ENCODE results near the gene STMN3.
"Not testable (repeated sequence)": the region's sequence is repeated elsewhere in the genome, so short reads cannot be mapped to it uniquely, and the experiment has no call there.

DNA sequence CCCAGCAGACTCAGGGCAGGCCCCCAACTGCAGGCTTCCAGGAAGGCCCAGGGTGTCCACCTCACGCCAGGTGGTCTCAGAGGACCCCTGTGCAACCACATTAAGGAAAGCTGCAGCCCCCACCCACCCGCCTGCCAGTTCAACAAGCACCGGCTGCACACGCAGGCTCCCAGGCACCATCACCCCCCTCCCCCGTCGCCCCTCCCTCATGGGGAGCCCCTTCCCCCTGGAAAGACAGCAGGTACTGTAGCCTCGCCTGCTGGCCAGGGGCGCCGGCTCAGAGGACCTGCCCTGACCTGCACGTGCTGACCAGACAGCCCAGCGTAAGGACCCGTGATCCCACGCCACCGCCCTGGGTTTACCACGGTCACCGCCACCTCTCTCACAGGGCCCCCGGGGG, 12.5 kb downstream of the STMN3 start:
- not testable (repeated sequence) for TF ChIP-seq SIN3A (IDR thresholded peaks at IDR 0.05; ENCODE audit: borderline replicate concordance, insufficient read depth, low read depth, low read length)
- TF ChIP-seq, protein P1, sequence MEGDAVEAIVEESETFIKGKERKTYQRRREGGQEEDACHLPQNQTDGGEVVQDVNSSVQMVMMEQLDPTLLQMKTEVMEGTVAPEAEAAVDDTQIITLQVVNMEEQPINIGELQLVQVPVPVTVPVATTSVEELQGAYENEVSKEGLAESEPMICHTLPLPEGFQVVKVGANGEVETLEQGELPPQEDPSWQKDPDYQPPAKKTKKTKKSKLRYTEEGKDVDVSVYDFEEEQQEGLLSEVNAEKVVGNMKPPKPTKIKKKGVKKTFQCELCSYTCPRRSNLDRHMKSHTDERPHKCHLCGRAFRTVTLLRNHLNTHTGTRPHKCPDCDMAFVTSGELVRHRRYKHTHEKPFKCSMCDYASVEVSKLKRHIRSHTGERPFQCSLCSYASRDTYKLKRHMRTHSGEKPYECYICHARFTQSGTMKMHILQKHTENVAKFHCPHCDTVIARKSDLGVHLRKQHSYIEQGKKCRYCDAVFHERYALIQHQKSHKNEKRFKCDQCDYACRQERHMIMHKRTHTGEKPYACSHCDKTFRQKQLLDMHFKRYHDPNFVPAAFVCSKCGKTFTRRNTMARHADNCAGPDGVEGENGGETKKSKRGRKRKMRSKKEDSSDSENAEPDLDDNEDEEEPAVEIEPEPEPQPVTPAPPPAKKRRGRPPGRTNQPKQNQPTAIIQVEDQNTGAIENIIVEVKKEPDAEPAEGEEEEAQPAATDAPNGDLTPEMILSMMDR (IDR thresholded peaks at IDR 0.05) = not testable (repeated sequence)
- TF ChIP-seq, protein P2, sequence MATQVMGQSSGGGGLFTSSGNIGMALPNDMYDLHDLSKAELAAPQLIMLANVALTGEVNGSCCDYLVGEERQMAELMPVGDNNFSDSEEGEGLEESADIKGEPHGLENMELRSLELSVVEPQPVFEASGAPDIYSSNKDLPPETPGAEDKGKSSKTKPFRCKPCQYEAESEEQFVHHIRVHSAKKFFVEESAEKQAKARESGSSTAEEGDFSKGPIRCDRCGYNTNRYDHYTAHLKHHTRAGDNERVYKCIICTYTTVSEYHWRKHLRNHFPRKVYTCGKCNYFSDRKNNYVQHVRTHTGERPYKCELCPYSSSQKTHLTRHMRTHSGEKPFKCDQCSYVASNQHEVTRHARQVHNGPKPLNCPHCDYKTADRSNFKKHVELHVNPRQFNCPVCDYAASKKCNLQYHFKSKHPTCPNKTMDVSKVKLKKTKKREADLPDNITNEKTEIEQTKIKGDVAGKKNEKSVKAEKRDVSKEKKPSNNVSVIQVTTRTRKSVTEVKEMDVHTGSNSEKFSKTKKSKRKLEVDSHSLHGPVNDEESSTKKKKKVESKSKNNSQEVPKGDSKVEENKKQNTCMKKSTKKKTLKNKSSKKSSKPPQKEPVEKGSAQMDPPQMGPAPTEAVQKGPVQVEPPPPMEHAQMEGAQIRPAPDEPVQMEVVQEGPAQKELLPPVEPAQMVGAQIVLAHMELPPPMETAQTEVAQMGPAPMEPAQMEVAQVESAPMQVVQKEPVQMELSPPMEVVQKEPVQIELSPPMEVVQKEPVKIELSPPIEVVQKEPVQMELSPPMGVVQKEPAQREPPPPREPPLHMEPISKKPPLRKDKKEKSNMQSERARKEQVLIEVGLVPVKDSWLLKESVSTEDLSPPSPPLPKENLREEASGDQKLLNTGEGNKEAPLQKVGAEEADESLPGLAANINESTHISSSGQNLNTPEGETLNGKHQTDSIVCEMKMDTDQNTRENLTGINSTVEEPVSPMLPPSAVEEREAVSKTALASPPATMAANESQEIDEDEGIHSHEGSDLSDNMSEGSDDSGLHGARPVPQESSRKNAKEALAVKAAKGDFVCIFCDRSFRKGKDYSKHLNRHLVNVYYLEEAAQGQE (IDR thresholded peaks at IDR 0.05; ENCODE audit: insufficient read depth in 1 of 2, low read depth in 2 of 2, low read length in 1 of 2) = not testable (repeated sequence)
